PC-3 (cell line): Measurements from ENCODE around the gene GRK7. TPM values are rescaled to one million over a fixed set of nuclear protein-coding genes. Genes with fewer than 3 reads are reported as not detected.

Experiments used
- ATAC-seq: fragments of 200-7000 bp; cut with Tn5 transposase; 2 replicates; pipeline ENCODE4 v1.9.1; 2020; ENCODE audit warnings: mild to moderate bottlenecking, moderate library complexity
- BruUV-seq: library from RNA; stranded (reverse); fragments of 400-500 nt; replicated peaks from 2 replicates; lab custom pipeline; 2021; lab: Mats Ljungman, UMichigan
- CTCF ChIA-PET: fragments of 300-600 bp; sonication (Branson Sonifier 250); formaldehyde crosslinking; loops from one replicate; lab custom pipeline; 2022; ENCODE audit warnings: antibody characterized with exemption; lab: Charles Lee
- POLR2A ChIA-PET: fragments of 300-600 bp; sonication (Branson Sonifier 250); formaldehyde crosslinking; loops from one replicate; lab custom pipeline; 2022; ENCODE audit warnings: antibody characterized with exemption; ENCODE audit not compliant: unreplicated experiment; lab: Charles Lee
- DNase-seq: peaks from one replicate; pipeline ENCODE4 v3.0.0-alpha.2; 2015
- H2AFZ ChIP-seq: fragments of 300-600 bp; sonication (generic); 2 replicates; pipeline ENCODE4 v1.6.0; 2016; ENCODE audit warnings: antibody characterized with exemption, low read length
- H3F3A ChIP-seq: fragments of 300-600 bp; sonication (generic); one replicate; pipeline ENCODE4 v1.6.0; 2017; ENCODE audit warnings: antibody characterized with exemption, low read length, control low read depth, mild to moderate bottlenecking; ENCODE audit not compliant: unreplicated experiment
- H3K27ac ChIP-seq: fragments of 300-600 bp; sonication (generic); 2 replicates; pipeline ENCODE4 v1.5.1; 2016; ENCODE audit warnings: mild to moderate bottlenecking, low read length
- H3K27me3 ChIP-seq: fragments of 300-600 bp; sonication (generic); 2 replicates; pipeline ENCODE4 v1.6.1; 2016; ENCODE audit warnings: low read length, mixed read lengths
- H3K36me3 ChIP-seq: fragments of 300-600 bp; sonication (generic); 2 replicates; pipeline ENCODE4 v1.6.1; 2016; ENCODE audit warnings: low read depth, mixed run types, low read length, mixed read lengths
- H3K4me1 ChIP-seq: fragments of 300-600 bp; sonication (generic); 2 replicates; pipeline ENCODE4 v1.5.1; 2016; ENCODE audit warnings: low read length; ENCODE audit not compliant: insufficient read depth
- H3K4me2 ChIP-seq: fragments of 300-600 bp; sonication (generic); 2 replicates; pipeline ENCODE4 v1.6.0; 2016; ENCODE audit warnings: low read length
- H3K4me3 ChIP-seq: fragments of 300-600 bp; sonication (generic); 2 replicates; pipeline ENCODE4 v1.5.1; 2016; ENCODE audit warnings: mild to moderate bottlenecking, low read length, mixed read lengths
- H3K79me2 ChIP-seq: fragments of 300-600 bp; sonication (generic); 2 replicates; pipeline ENCODE4 v1.6.1; 2017; ENCODE audit warnings: low read length, mixed read lengths
- H3K9ac ChIP-seq: fragments of 300-600 bp; sonication (generic); 2 replicates; pipeline ENCODE4 v1.6.0; 2016; ENCODE audit warnings: mild to moderate bottlenecking, low read length
- H3K9me2 ChIP-seq: fragments of 300-600 bp; sonication (generic); replicated peaks from 2 replicates; pipeline ENCODE4 v1.6.1; 2016; ENCODE audit warnings: mixed run types, low read length, mixed read lengths
- H3K9me3 ChIP-seq: fragments of 300-600 bp; sonication (generic); 2 replicates; pipeline ENCODE4 v1.6.1; 2016; ENCODE audit warnings: low read length, mixed read lengths
- H4K20me1 ChIP-seq: fragments of 300-600 bp; sonication (generic); 2 replicates; pipeline ENCODE4 v1.6.1; 2016; ENCODE audit warnings: low read length, mixed read lengths
- EZH2 ChIP-seq: fragments of 300-600 bp; sonication (generic); IDR thresholded peaks from one replicate; pipeline ENCODE4 v1.6.1; 2017; ENCODE audit warnings: antibody characterized with exemption, mild to moderate bottlenecking, low read length; ENCODE audit not compliant: unreplicated experiment
- EZH2phosphoT487 ChIP-seq: fragments of 300-600 bp; sonication (generic); IDR thresholded peaks from 2 replicates; pipeline ENCODE4 v1.6.1; 2018; ENCODE audit warnings: mild to moderate bottlenecking, antibody characterized with exemption, low read length, borderline replicate concordance
- intact Hi-C: fragments of 100-400 bp; cut with micrococcal nuclease; formaldehyde crosslinking; loops from 2 replicates; pipeline ENCODE4 v1.9.0; 2023
- total RNA-seq: library from RNA; depleted of rRNA; stranded (reverse); fragments of >200 nt; gene quantifications from 2 replicates; pipeline ENCODE4 v1.2.3, GENCODE V29; 2014
- TF ChIP-seq, protein P1 (sequence below): fragments of 300-600 bp; sonication (generic); conservative IDR thresholded peaks from 2 replicates; pipeline ENCODE4 v1.5.1; 2017; ENCODE audit warnings: antibody characterized with exemption, low read depth, mild to moderate bottlenecking, low read length

GRK7 gene
- total RNA-seq, 1 experiment from 2014 or later: not detected

DNA sequence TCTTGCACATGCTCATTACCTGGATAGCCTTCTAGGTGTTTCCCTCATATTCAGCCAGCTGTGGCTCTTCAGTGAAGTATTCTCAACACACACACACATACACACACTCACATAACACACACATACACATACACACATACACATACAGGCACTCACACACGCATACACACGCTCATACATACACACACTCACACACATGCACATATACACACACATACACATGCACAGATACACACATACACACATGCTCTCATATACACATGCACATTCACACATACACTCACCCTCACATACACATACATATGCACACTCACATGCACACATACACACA lies 41.2 kb downstream of the GRK7 start:
- BruUV-seq: no TSS peak
- no peak for ATAC-seq
- POLR2A ChIA-PET: no interaction called here

DNA sequence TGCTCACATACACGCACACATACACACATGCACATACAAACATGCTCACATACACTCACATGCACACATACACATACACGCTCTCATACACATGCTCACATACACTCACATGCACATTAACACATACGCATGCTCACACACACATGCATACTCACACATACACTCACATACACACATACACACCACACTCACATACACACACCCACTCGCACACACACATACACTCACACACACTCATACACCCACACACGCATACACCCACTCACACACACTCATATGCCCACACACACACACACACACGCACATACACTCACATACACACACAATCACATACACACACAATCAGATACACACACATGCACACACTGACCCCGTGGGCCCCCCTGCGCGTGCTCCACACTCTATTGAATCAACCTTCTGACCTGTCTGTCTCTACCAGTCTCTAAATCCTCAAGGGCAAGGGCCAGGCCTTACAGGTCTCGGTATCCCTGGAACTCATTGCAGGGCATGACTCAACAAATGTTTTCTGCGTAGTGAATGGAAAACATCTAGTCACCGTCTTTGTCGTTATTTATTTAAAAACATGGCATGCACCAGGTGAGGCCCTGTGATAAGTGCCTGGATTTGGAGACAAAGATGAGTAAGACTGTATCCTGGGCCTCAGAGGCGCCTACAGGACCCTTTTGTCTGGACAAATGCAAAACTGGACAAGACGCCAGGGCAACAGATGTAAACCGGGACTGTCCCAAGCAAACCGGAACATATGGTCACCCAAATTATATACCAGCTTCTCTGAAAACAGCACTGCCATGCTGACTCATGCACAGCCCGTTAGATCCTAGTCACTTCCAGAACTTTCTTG lies 41.8 kb downstream of the GRK7 start:
- intact Hi-C loops: no loop called here

More for the DNA sequence above, 41.2 kb downstream of the GRK7 start:
- Histone ChIP-seq H3K9ac (no peak overlapping the region), H3K4me1 (no peaks in the 10 kb centered on the region), H3K4me3 (no peak overlapping the region), H2AFZ (no peak overlapping the region), H4K20me1 (no peaks in the 10 kb centered on the region), H3K9me2 (no peaks in the 10 kb centered on the region), H3F3A (no peaks in the 10 kb centered on the region), H3K36me3 (no peaks in the 10 kb centered on the region), H3K27ac (no peak overlapping the region), H3K79me2 (no peaks in the 10 kb centered on the region), H3K27me3 (no peaks in the 10 kb centered on the region), H3K4me2 (no peak overlapping the region), H3K9me3 (no peaks in the 10 kb centered on the region)
- TF ChIP-seq EZH2phosphoT487 (no peak), EZH2 (no peak)
- TF ChIP-seq, protein P1, sequence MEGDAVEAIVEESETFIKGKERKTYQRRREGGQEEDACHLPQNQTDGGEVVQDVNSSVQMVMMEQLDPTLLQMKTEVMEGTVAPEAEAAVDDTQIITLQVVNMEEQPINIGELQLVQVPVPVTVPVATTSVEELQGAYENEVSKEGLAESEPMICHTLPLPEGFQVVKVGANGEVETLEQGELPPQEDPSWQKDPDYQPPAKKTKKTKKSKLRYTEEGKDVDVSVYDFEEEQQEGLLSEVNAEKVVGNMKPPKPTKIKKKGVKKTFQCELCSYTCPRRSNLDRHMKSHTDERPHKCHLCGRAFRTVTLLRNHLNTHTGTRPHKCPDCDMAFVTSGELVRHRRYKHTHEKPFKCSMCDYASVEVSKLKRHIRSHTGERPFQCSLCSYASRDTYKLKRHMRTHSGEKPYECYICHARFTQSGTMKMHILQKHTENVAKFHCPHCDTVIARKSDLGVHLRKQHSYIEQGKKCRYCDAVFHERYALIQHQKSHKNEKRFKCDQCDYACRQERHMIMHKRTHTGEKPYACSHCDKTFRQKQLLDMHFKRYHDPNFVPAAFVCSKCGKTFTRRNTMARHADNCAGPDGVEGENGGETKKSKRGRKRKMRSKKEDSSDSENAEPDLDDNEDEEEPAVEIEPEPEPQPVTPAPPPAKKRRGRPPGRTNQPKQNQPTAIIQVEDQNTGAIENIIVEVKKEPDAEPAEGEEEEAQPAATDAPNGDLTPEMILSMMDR: no peak
- CTCF ChIA-PET: no interaction called here
- intact Hi-C loops: no loop called here
- DNase-seq: no peak

More for the DNA sequence above, 41.8 kb downstream of the GRK7 start:
- H3K4me1 ChIP-seq: no peaks in the 10 kb centered on the region
- no peaks in the 10 kb centered on the region for H3F3A ChIP-seq
- H4K20me1 ChIP-seq: no peaks in the 10 kb centered on the region
- H3K9me3 ChIP-seq: no peaks in the 10 kb centered on the region
- CTCF ChIA-PET: no interaction called here
- no peak overlapping the region for H3K4me2 ChIP-seq
- no peak overlapping the region for H3K4me3 ChIP-seq
- ATAC-seq (no peak), DNase-seq (no peak)
- no peak overlapping the region for H2AFZ ChIP-seq
- no peak overlapping the region for H3K9ac ChIP-seq
- no peaks in the 10 kb centered on the region for H3K36me3 ChIP-seq
- no peaks in the 10 kb centered on the region for H3K9me2 ChIP-seq
- POLR2A ChIA-PET: no interaction called here
- H3K27me3 ChIP-seq: no peaks in the 10 kb centered on the region
- no peaks in the 10 kb centered on the region for H3K79me2 ChIP-seq
- TF ChIP-seq, protein P1: no peak
- TF ChIP-seq EZH2 (no peak), EZH2phosphoT487 (no peak)
- BruUV-seq: no TSS peak
- no peak overlapping the region for H3K27ac ChIP-seq
